Measurements from ENCODE around the gene NPAS3.
A peak's percentile ranks its signal among the peaks of the same experiment; 100 is the strongest.

NPAS3 gene

GRCh38 chr14:33839193-33840076, 900.8 kb downstream of the NPAS3 start:
- peak; percentile 64 for DNase-seq (ENCODE audit: low spot score)

DNA sequence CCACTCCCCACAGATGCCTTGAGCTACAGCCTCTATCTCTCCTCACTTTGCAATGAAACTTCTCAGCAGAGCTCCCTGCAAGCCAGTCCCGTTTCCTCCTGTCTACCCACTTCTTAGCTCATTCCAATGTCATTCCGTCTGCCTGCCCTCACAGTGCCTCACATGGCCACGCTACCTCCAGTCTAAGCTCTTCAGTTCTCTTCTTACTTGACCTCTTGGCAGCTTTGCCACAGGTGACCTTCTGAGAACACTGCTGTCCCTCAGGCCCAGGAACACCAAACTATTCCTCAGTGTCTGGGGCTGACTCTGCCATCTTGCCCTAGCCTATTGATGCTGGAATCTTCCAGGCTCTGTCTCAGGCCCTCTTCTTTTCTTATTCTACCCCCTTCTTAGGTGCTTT, 902.1 kb downstream of the NPAS3 start:
- DNase-seq (ENCODE audit: low spot score) = no peak

GRCh38 chr14:33842299-33842698, 903.6 kb downstream of the NPAS3 start:
- DNase-seq (ENCODE audit: low spot score) = no peak

- no peak for DNase-seq (ENCODE audit: low spot score)
Observed at GRCh38 chr14:33844118-33844517, 905.4 kb downstream of the NPAS3 start.

- no peak for DNase-seq (ENCODE audit: low spot score)
Observed at GRCh38 chr14:33846100-33846824, 907.6 kb downstream of the NPAS3 start.

- DNase-seq (ENCODE audit: low spot score) = no peak
Observed at GRCh38 chr14:33847066-33847465, 908.4 kb downstream of the NPAS3 start.

DNA sequence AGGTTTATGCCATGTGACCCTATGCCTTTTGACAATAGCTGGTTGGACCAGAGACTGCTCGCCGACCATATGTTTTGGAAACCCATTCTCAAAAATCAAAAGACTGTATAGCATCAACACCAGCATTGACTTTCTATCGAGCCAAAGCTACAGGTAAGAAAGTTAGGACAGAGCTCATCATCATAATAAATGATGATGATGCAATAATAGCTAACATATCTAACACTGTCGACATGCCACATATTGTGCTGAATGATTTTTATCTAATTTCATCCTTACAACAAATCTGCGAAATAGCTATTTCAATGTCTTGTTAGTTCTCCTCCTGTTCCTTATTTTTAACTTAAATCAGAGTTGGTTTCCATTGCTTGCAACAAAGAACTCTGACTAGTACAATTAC, 909.3 kb downstream of the NPAS3 start:
- no peak for DNase-seq (ENCODE audit: low spot score)

- DNase-seq (ENCODE audit: low spot score) = peak; percentile 30
Observed at GRCh38 chr14:33848706-33849454, 910.2 kb downstream of the NPAS3 start.

DNA sequence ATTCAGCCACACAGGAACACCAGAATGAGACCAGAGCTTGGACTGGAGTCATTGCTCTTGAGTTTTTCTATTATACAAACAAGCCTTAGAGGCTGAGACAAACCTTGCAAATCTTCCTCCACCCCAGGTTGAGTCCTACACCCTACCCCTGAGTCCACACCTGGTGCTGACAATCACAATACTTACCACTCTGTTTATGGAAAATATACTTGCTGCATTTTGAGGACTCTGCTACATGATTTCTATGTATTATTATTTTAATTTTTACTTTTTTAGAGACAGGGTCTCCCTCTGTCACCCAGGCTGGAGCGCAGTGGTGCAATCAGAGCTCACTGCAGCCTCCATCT, 910.7 kb downstream of the NPAS3 start:
- no peak for DNase-seq (ENCODE audit: low spot score)

- DNase-seq (ENCODE audit: low spot score) = no peak
Observed at GRCh38 chr14:33850826-33851225, 912.1 kb downstream of the NPAS3 start.

DNA sequence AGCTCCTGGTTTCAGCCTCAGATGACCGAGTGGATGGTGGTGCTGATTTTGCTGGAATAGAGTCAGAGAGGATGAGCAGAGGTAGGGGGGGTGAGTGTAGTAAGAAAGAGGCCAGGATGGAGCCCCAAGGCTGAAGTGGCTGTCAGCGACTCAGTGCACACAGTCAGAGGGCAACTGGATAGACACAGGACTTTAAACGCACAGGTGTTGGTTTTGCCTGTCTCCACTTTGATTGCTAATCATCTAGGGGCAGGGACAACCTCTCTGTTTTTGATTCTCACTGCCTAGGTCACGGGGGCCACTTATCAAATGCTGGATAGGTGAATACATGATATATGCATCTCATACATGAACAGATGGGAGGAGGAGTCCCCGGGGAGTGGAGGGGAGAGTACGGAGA, 912.7 kb downstream of the NPAS3 start:
- no peak for DNase-seq (ENCODE audit: low spot score)

GRCh38 chr14:33851931-33852330, 913.3 kb downstream of the NPAS3 start:
- DNase-seq (ENCODE audit: low spot score) = no peak
